B cell (primary cell): ENCODE data around the gene ACAP2. TPM values are rescaled to one million over a fixed set of nuclear protein-coding genes. Genes with fewer than 3 reads are reported as not detected.

ENCODE experiments used
- ATAC-seq: fragments of 200-7000 bp; cut with Tn5 transposase; one replicate; pipeline ENCODE4 v1.10.0; 2021; ENCODE audit warnings: low read depth, mild to moderate bottlenecking, moderate number of reproducible peaks, moderate library complexity
- CTCF ChIA-PET: fragments of 350-600 bp; sonication (Branson Sonifier 250); formaldehyde crosslinking; loops from one replicate; lab custom pipeline; 2021; ENCODE audit warnings: antibody characterized with exemption, inconsistent platforms; lab: Charles Lee
- POLR2A ChIA-PET: fragments of 350-600 bp; sonication (Branson Sonifier 250); formaldehyde crosslinking; loops from one replicate; lab custom pipeline; 2021; ENCODE audit warnings: antibody characterized with exemption; lab: Charles Lee
- DNase-seq: peaks from one replicate; pipeline ENCODE4 v3.0.0; 2013
- H2AFZ ChIP-seq: 2 replicates; pipeline ENCODE4 v1.6.1; 2012; ENCODE audit warnings: mild to moderate bottlenecking, low read depth, low read length; ENCODE audit not compliant: insufficient read depth, poor library complexity, severe bottlenecking
- H3K27ac ChIP-seq, 2 donors: 1 replicate in 1 of 2; 2 replicates in 1 of 2; pipeline ENCODE4 v1.5.1; 2012 to 2013; ENCODE audit warnings: low read length in 2 of 2, mild to moderate bottlenecking in 2 of 2, moderate library complexity in 1 of 2
- H3K27me3 ChIP-seq, 4 experiments: fragments of 200-600 bp in 1 of 4; sonication (generic) in 1 of 4; replicated peaks in 1 of 4; 1 replicate in 2 of 4; 2 replicates in 2 of 4; pipeline versions ENCODE4 v1.6.1 to v1.7.0; 2013 to 2016; ENCODE audit warnings: low read length in 3 of 4, mild to moderate bottlenecking in 2 of 4, mixed read lengths in 1 of 4, moderate library complexity in 1 of 4; ENCODE audit not compliant: insufficient read depth in 4 of 4, control insufficient read depth in 3 of 4; ENCODE audit errors: control extremely low read depth in 1 of 4
- H3K36me3 ChIP-seq, 2 experiments: replicated peaks in 1 of 2; 1 replicate in 1 of 2; 2 replicates in 1 of 2; pipeline versions ENCODE4 v1.6.1 to v1.7.1; 2013; ENCODE audit warnings: low read length in 1 of 2; ENCODE audit not compliant: insufficient read depth in 2 of 2, control insufficient read depth in 1 of 2; ENCODE audit errors: control extremely low read depth in 1 of 2, extremely low read depth in 1 of 2
- H3K4me1 ChIP-seq, 2 donors: fragments of 200-600 bp in 1 of 2; sonication (generic) in 1 of 2; 1 replicate in 1 of 2; 2 replicates in 1 of 2; pipeline versions ENCODE4 v1.5.1 to v1.6.1; 2013 to 2017; ENCODE audit warnings: low read length in 2 of 2; ENCODE audit not compliant: control insufficient read depth in 2 of 2, insufficient read depth in 2 of 2
- H3K4me2 ChIP-seq: replicated peaks from 2 replicates; pipeline ENCODE3; 2012; ENCODE audit warnings: mild to moderate bottlenecking, low read depth, low read length; ENCODE audit not compliant: poor library complexity, severe bottlenecking
- H3K4me3 ChIP-seq, 5 experiments: fragments of 200-600 bp in 1 of 5; sonication (generic) in 1 of 5; 1 replicate in 3 of 5; 2 replicates in 2 of 5; pipeline versions ENCODE4 v1.5.1 to v1.7.0; 2011 to 2016; ENCODE audit warnings: low read length in 4 of 5, mild to moderate bottlenecking in 4 of 5, low read depth in 2 of 5, control low read depth in 1 of 5, moderate library complexity in 1 of 5; ENCODE audit not compliant: insufficient read depth in 1 of 5; ENCODE audit errors: control extremely low read depth in 1 of 5, extremely low read depth in 1 of 5
- H3K79me2 ChIP-seq: fragments of 200-600 bp; sonication (generic); one replicate; pipeline ENCODE4 v1.6.0; 2016; ENCODE audit warnings: low read length; ENCODE audit not compliant: control insufficient read depth, insufficient read depth
- H3K9ac ChIP-seq: fragments of 200-600 bp; sonication (generic); 2 replicates; pipeline ENCODE4 v1.6.1; 2017; ENCODE audit warnings: mild to moderate bottlenecking, low read length, moderate library complexity
- H3K9me3 ChIP-seq, 3 donors: one replicate each; pipeline versions ENCODE4 v1.6.1 to v1.7.1; 2013; ENCODE audit warnings: low read length in 2 of 3; ENCODE audit not compliant: control insufficient read depth in 2 of 3, insufficient read depth in 1 of 3; ENCODE audit errors: control extremely low read depth in 1 of 3
- H4K20me1 ChIP-seq: 2 replicates; pipeline ENCODE4 v1.6.0; 2012; ENCODE audit warnings: mild to moderate bottlenecking, low read length; ENCODE audit not compliant: insufficient read depth, control insufficient read depth, poor library complexity, severe bottlenecking
- H3K27ac Mint-ChIP-seq: one replicate; pipeline ENCODE4 v1.8.0; 2021; ENCODE audit warnings: mixed read lengths
- H3K27me3 Mint-ChIP-seq: one replicate; pipeline ENCODE4 v1.8.0; 2021; ENCODE audit warnings: mixed read lengths
- H3K4me1 Mint-ChIP-seq: one replicate; pipeline ENCODE4 v1.8.0; 2021; ENCODE audit warnings: mixed read lengths
- H3K4me3 Mint-ChIP-seq: one replicate; pipeline ENCODE4 v1.8.0; 2021; ENCODE audit warnings: mixed read lengths
- H3K9me3 Mint-ChIP-seq: one replicate; pipeline ENCODE4 v1.8.0; 2022; ENCODE audit warnings: mixed read lengths; ENCODE audit not compliant: insufficient read depth
- EZH2 ChIP-seq: IDR thresholded peaks from 2 replicates; pipeline ENCODE4 v1.6.1; 2012; ENCODE audit warnings: borderline replicate concordance, low read depth, mild to moderate bottlenecking, moderate library complexity, low read length; ENCODE audit not compliant: insufficient read depth, poor library complexity, severe bottlenecking
- WGBS: methylation state at CpG from one replicate; pipeline ENCODE4 v1.1.5; 2013; ENCODE audit warnings: missing lambda C conversion rate; ENCODE audit not compliant: insufficient coverage; 5-methylcytosine and 5-hydroxymethylcytosine counted together
- intact Hi-C: fragments of 100-400 bp; cut with micrococcal nuclease; formaldehyde crosslinking; loops from one replicate; pipeline ENCODE4 v1.10.0; 2022
- polyA plus RNA-seq: library from polyadenylated mRNA; depleted of rRNA; stranded (reverse); fragments of >200 nt; gene quantifications from 2 replicates; pipeline ENCODE4 v1.2.3, GENCODE V29; 2012
- total RNA-seq, 2 donors: library from RNA; stranded (reverse); fragments of 120-200 nt in 1 of 2; gene quantifications; 1 replicate in 1 of 2; 2 replicates in 1 of 2; pipeline versions ENCODE4 v1.2.3 to v1.2.4, GENCODE V29; 2013 to 2022
- TF ChIP-seq, protein P1 (sequence below): fragments of 200-600 bp; IDR thresholded peaks from one replicate; pipeline ENCODE4 v1.8.0; 2022; ENCODE audit warnings: antibody characterized with exemption, mild to moderate bottlenecking

The ACAP2 gene
- total and polyA plus RNA-seq, 2 donors (not counting 1 experiment from before 2014, with no cell fraction given), result 18.6 to 113 TPM

DNA sequence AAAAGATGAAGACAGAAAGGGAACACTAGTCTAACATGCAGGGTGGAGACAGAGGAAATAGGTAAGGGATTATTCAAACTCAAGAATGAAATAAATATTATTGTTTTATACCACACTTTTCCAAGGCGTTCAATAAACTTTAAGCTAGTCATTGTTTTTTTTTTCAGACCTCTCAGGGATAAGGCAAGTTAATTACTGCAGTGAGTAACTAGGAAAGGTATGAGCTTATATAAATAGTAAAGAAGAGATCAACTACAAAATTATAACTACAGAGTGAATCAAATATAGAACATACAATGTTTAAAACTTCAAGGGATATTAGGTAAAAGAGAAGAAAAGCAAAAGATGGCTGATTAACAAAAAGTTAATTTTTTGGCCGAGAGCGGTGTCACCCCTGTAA lies 140.4 kb downstream of the ACAP2 start:
- Histone ChIP-seq H3K36me3 (peaks cover 9 to 70% of the 10 kb centered on the region in 2 experiments), H2AFZ (no peak overlapping the region), H3K4me3 (no peak overlapping the region), H3K4me2 (no peak overlapping the region), H3K27me3 (no peaks in the 10 kb centered on the region), H4K20me1 (peaks cover 7% of the 10 kb centered on the region), H3K9ac (no peak overlapping the region), H3K27ac (no peak overlapping the region), H3K79me2 (peaks cover 5% of the 10 kb centered on the region), H3K4me1 (no peaks in the 10 kb centered on the region), H3K9me3 (no peaks in the 10 kb centered on the region)
- DNase-seq (no peak), ATAC-seq (no peak)
- no peaks in the 10 kb centered on the region for H3K9me3 Mint-ChIP-seq
- 97% methylated on average over 2 of the region's 3 CpGs for WGBS
- TF ChIP-seq, protein P1, sequence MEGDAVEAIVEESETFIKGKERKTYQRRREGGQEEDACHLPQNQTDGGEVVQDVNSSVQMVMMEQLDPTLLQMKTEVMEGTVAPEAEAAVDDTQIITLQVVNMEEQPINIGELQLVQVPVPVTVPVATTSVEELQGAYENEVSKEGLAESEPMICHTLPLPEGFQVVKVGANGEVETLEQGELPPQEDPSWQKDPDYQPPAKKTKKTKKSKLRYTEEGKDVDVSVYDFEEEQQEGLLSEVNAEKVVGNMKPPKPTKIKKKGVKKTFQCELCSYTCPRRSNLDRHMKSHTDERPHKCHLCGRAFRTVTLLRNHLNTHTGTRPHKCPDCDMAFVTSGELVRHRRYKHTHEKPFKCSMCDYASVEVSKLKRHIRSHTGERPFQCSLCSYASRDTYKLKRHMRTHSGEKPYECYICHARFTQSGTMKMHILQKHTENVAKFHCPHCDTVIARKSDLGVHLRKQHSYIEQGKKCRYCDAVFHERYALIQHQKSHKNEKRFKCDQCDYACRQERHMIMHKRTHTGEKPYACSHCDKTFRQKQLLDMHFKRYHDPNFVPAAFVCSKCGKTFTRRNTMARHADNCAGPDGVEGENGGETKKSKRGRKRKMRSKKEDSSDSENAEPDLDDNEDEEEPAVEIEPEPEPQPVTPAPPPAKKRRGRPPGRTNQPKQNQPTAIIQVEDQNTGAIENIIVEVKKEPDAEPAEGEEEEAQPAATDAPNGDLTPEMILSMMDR, result no peak
- TF ChIP-seq EZH2, result no peak
- no peaks in the 10 kb centered on the region for H3K27me3 Mint-ChIP-seq
- H3K27ac Mint-ChIP-seq, result no peak overlapping the region
- POLR2A ChIA-PET, result no interaction called here
- no peaks in the 10 kb centered on the region for H3K4me1 Mint-ChIP-seq
- intact Hi-C loops, result no loop called here
- H3K4me3 Mint-ChIP-seq, result no peak overlapping the region
- CTCF ChIA-PET, result no interaction called here

DNA sequence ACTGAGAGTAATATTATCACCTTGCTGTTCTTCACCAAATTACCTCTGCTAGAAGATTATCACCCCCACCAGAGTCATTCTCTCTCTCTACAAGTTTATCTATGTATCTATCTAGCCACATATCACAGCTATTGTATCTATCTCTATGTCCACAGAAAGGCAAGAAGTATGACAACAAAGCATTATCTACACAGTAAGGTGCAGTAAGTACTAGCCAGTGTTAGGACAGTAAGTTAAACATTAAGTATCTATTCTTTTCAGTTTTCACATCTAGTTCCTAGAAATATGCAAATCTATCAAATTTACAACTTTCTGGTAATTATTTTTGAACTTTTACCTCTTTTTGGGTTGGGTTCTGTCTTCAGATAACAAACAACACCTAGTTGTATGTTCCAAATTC lies 145.4 kb downstream of the ACAP2 start:
- H3K4me2 ChIP-seq, result no peak overlapping the region
- TF ChIP-seq EZH2, result no peak
- TF ChIP-seq, protein P1, result no peak
- peak overlapping the region in 1 of 2 donors; percentile 38 for H3K27ac ChIP-seq
- no peaks in the 10 kb centered on the region for H3K79me2 ChIP-seq
- no peaks in the 10 kb centered on the region for H3K9me3 Mint-ChIP-seq
- no peak overlapping the region for H3K4me3 Mint-ChIP-seq
- peaks cover 5 to 71% of the 10 kb centered on the region in 2 experiments for H3K36me3 ChIP-seq
- H3K9ac ChIP-seq, result no peak overlapping the region
- ChIA-PET POLR2A (no interaction called here), CTCF (interaction anchor here (1.9 kb wide), 1 partner anchor 225 kb away, joined by 5 read pairs; no protein-coding TSS in a partner anchor)
- H4K20me1 ChIP-seq, result no peaks in the 10 kb centered on the region
- no peak for DNase-seq
- intact Hi-C loops, result no loop called here
- H2AFZ ChIP-seq, result no peak overlapping the region
- no peaks in the 10 kb centered on the region for H3K27me3 ChIP-seq
- H3K4me1 ChIP-seq, result no peaks in the 10 kb centered on the region
- H3K27ac Mint-ChIP-seq, result peak overlapping the region; percentile 11
- ATAC-seq, result no peak
- H3K4me1 Mint-ChIP-seq, result no peaks in the 10 kb centered on the region
- no peaks in the 10 kb centered on the region for H3K27me3 Mint-ChIP-seq
- no peak overlapping the region for H3K4me3 ChIP-seq
- no peaks in the 10 kb centered on the region for H3K9me3 ChIP-seq
